Endothelial cell of umbilical vein (primary cell): Measurements from ENCODE around the gene COLGALT1. TPM values are rescaled to one million over a fixed set of nuclear protein-coding genes. Genes with fewer than 3 reads are reported as not detected.

Source experiments
- BruUV-seq: library from RNA; stranded (reverse); fragments of 400-500 nt; replicated peaks from 2 replicates; lab custom pipeline; 2021; lab: Mats Ljungman, UMichigan
- CTCF ChIA-PET: fragments of 300-600, 350-600 bp; sonication (Branson Sonifier 250); formaldehyde crosslinking; loops from one replicate; lab custom pipeline; 2021; ENCODE audit warnings: antibody characterized with exemption, inconsistent platforms; lab: Charles Lee
- POLR2A ChIA-PET: fragments of 300-600, 350-600 bp; sonication (Branson Sonifier 250); formaldehyde crosslinking; loops from one replicate; lab custom pipeline; 2021; ENCODE audit warnings: antibody characterized with exemption, inconsistent platforms; lab: Charles Lee
- DNase-seq: peaks from one replicate; pipeline ENCODE4 v3.0.0-alpha.2; 2011; ENCODE audit warnings: low read depth, low spot score
- FAIRE-seq: peaks from 2 replicates; lab custom pipeline; 2011; peaks lifted over from hg19 to GRCh38; lab: Jason Lieb, UNC
- H2AFZ ChIP-seq: 2 replicates; pipeline ENCODE4 v1.6.0; 2012; ENCODE audit warnings: low read depth, low read length, control low read depth, inconsistent platforms
- H3K27ac ChIP-seq: 2 replicates; pipeline ENCODE4 v1.5.1; 2011; ENCODE audit warnings: low read depth, mild to moderate bottlenecking, control low read depth, low read length, moderate library complexity; ENCODE audit not compliant: insufficient read depth
- H3K27me3 ChIP-seq, 2 experiments: 2 replicates each; pipeline versions ENCODE4 v1.6.0 to v1.6.1; 2011; ENCODE audit warnings: low read length in 2 of 2, mixed read lengths in 1 of 2; ENCODE audit not compliant: control insufficient read depth in 2 of 2, insufficient read depth in 2 of 2
- H3K36me3 ChIP-seq, 2 experiments: 2 replicates in 1 of 2; 3 replicates in 1 of 2; pipeline ENCODE4 v1.5.1; 2011; ENCODE audit warnings: low read length in 2 of 2, mild to moderate bottlenecking in 1 of 2, moderate library complexity in 1 of 2; ENCODE audit not compliant: control insufficient read depth in 2 of 2, insufficient read depth in 2 of 2; ENCODE audit errors: extremely low read depth in 1 of 2
- H3K4me1 ChIP-seq: 3 replicates; pipeline ENCODE4 v1.5.1; 2011; ENCODE audit warnings: mild to moderate bottlenecking, low read length; ENCODE audit not compliant: control insufficient read depth, insufficient read depth; ENCODE audit errors: extremely low read depth
- H3K4me2 ChIP-seq: 2 replicates; pipeline ENCODE4 v1.6.1; 2011; ENCODE audit warnings: low read length, control low read depth, mixed read lengths; ENCODE audit not compliant: insufficient read depth
- H3K4me3 ChIP-seq, 3 experiments: fragments of 200-600 bp in 1 of 3; sonication (generic), shearing (Covaris generic) in 1 of 3; replicated peaks in 1 of 3; 2 replicates each; pipeline ENCODE4 v1.5.1; 2011 to 2016; ENCODE audit warnings: control low read depth in 3 of 3, low read length in 3 of 3, mild to moderate bottlenecking in 2 of 3, inconsistent platforms in 1 of 3, low read depth in 1 of 3, moderate library complexity in 1 of 3; ENCODE audit not compliant: insufficient read depth in 1 of 3
- H3K79me2 ChIP-seq: 2 replicates; pipeline ENCODE4 v1.6.0; 2012; ENCODE audit warnings: low read length, inconsistent platforms; ENCODE audit not compliant: control insufficient read depth, insufficient read depth
- H3K9ac ChIP-seq: replicated peaks from 2 replicates; pipeline ENCODE3; 2011; ENCODE audit warnings: low read length, control low read depth; ENCODE audit not compliant: insufficient read depth; ENCODE audit errors: extremely low read depth
- H3K9me1 ChIP-seq: replicated peaks from 3 replicates; pipeline ENCODE4 v1.6.0; 2011; ENCODE audit warnings: mild to moderate bottlenecking, low read length; ENCODE audit not compliant: control insufficient read depth, insufficient read depth; ENCODE audit errors: extremely low read depth
- H3K9me3 ChIP-seq: replicated peaks from 2 replicates; pipeline ENCODE4 v1.5.1; 2012; ENCODE audit warnings: low read length, inconsistent platforms; ENCODE audit not compliant: control insufficient read depth, insufficient read depth
- H4K20me1 ChIP-seq: replicated peaks from 2 replicates; pipeline ENCODE3; 2011; ENCODE audit warnings: mild to moderate bottlenecking, low read length; ENCODE audit not compliant: control insufficient read depth, insufficient read depth; ENCODE audit errors: extremely low read depth
- EZH2 ChIP-seq: IDR thresholded peaks from 2 replicates; pipeline ENCODE4 v1.6.1; 2012; ENCODE audit warnings: borderline replicate concordance, low read depth, mild to moderate bottlenecking, moderate library complexity, low read length, inconsistent platforms; ENCODE audit not compliant: severe bottlenecking
- FOS ChIP-seq: IDR thresholded peaks from 2 replicates; pipeline ENCODE4 v1.6.1; 2011; ENCODE audit warnings: mild to moderate bottlenecking, low read length, moderate library complexity, borderline replicate concordance; ENCODE audit not compliant: insufficient read depth
- GATA2 ChIP-seq: IDR thresholded peaks from 2 replicates; pipeline ENCODE4 v1.7.0; 2011; ENCODE audit warnings: low read depth, mild to moderate bottlenecking, moderate library complexity, mixed read lengths, low read length; ENCODE audit not compliant: insufficient read length, insufficient read depth
- JUN ChIP-seq: IDR thresholded peaks from 2 replicates; pipeline ENCODE4 v1.6.1; 2011; ENCODE audit warnings: borderline replicate concordance, low read depth; ENCODE audit not compliant: insufficient read length, insufficient read depth
- MYC ChIP-seq: IDR thresholded peaks from one replicate; pipeline ENCODE4 v1.6.1; 2011; ENCODE audit warnings: mild to moderate bottlenecking, low read depth, low read length
- POLR2A ChIP-seq: IDR thresholded peaks from 2 replicates; pipeline ENCODE4 v1.6.1; 2012; ENCODE audit warnings: low read depth, mild to moderate bottlenecking, control low read depth, low read length
- POLR2AphosphoS5 ChIP-seq: IDR thresholded peaks from 2 replicates; pipeline ENCODE4 v1.6.1; 2012; ENCODE audit warnings: low read depth, mild to moderate bottlenecking, control low read depth, low read length, moderate library complexity; ENCODE audit not compliant: insufficient read depth
- dilution Hi-C: fragments of 300-500 bp; cut with MboI; formaldehyde crosslinking; loops from one replicate; pipeline ENCODE4 v1.15.0; 2019; ENCODE audit warnings: low sequenced_read_pairs; ENCODE audit not compliant: extremely low pct_ligation_motif_present
- intact Hi-C: fragments of 100-400 bp; cut with micrococcal nuclease; formaldehyde crosslinking; loops from one replicate; pipeline ENCODE4 v1.10.0; 2022
- polyA plus RNA-seq, 4 experiments: library from polyadenylated mRNA; depleted of rRNA in 3 of 4; stranded (reverse) in 3 of 4; unstranded in 1 of 4; fragments of >200 nt; gene quantifications; 2 replicates each; pipeline versions ENCODE4 v1.2.1 to v1.2.3, GENCODE V29; 2011 to 2012; ENCODE audit warnings: missing spikeins in 1 of 4
- total RNA-seq: library from RNA; stranded (reverse); gene quantifications from 2 replicates; pipeline ENCODE4 v1.2.3, GENCODE V29; 2021
- TF ChIP-seq, protein P1 (sequence below), 2 donors: IDR thresholded peaks; 1 replicate in 1 of 2; 2 replicates in 1 of 2; pipeline ENCODE4 v1.5.1; 2011; ENCODE audit warnings: low read length in 2 of 2, mild to moderate bottlenecking in 2 of 2, moderate library complexity in 2 of 2, control low read depth in 1 of 2, inconsistent platforms in 1 of 2, low read depth in 1 of 2; ENCODE audit not compliant: insufficient read depth in 1 of 2; ENCODE audit errors: extremely low read depth in 1 of 2
- TF ChIP-seq, protein P2 (sequence below): IDR thresholded peaks from 2 replicates; pipeline ENCODE4 v1.6.1; 2011; ENCODE audit not compliant: insufficient read depth, insufficient read length

The COLGALT1 gene
- total and polyA plus RNA-seq, 2 donors (not counting 3 experiments of a cell fraction or from before 2014, with no cell fraction given) = 263 to 355 TPM

DNA sequence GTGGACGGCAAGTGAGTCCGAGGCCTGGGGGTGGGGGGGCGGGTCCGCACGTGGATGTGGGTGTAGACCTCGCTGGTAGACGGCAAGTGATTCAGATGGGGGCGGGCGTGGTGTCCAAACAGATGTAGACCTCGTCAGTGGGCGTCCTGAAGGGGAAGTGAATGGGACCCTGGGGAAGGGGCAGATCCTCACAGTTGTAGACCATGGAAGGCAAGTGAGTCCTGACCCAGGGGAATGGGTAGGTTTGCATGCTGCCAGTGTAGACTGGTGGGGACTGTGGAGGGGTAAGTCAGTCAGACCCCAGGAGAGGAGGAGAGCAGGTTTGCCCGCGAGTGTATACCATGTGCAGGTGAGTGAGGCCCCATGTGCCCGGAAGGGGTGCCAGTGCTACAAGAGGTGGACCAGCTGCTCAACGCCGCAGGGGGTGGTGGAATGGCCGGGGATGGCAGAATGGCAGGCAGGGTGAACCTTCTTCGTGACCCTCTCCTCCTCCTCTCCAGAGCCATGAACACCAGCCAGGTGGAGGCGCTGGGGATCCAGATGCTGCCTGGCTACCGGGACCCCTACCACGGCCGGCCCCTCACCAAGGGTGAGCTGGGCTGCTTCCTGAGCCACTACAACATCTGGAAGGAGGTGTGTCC is 22.1 kb downstream of the COLGALT1 start:
- Histone ChIP-seq H3K27ac (no peak overlapping the region), H3K9me1 (no peaks in the 10 kb centered on the region), H3K4me1 (no peaks in the 10 kb centered on the region), H3K9ac (no peak overlapping the region), H3K79me2 (no peaks in the 10 kb centered on the region), H4K20me1 (no peaks in the 10 kb centered on the region), H3K4me2 (no peak overlapping the region), H3K4me3 (no peak overlapping the region), H3K27me3 (no peaks in the 10 kb centered on the region), H3K9me3 (no peaks in the 10 kb centered on the region), H3K36me3 (peaks cover 24 to 64% of the 10 kb centered on the region in 2 experiments), H2AFZ (no peak overlapping the region)
- BruUV-seq = no TSS peak
- intact Hi-C loops = no loop called here
- FAIRE-seq (no peak), DNase-seq (no peak)
- CTCF ChIA-PET = no interaction called here
- POLR2A ChIA-PET = no interaction called here
- dilution Hi-C loops = no loop called here
- no peak for TF ChIP-seq MYC
- TF ChIP-seq FOS = no peak
- no peak for TF ChIP-seq POLR2A
- TF ChIP-seq, protein P1, sequence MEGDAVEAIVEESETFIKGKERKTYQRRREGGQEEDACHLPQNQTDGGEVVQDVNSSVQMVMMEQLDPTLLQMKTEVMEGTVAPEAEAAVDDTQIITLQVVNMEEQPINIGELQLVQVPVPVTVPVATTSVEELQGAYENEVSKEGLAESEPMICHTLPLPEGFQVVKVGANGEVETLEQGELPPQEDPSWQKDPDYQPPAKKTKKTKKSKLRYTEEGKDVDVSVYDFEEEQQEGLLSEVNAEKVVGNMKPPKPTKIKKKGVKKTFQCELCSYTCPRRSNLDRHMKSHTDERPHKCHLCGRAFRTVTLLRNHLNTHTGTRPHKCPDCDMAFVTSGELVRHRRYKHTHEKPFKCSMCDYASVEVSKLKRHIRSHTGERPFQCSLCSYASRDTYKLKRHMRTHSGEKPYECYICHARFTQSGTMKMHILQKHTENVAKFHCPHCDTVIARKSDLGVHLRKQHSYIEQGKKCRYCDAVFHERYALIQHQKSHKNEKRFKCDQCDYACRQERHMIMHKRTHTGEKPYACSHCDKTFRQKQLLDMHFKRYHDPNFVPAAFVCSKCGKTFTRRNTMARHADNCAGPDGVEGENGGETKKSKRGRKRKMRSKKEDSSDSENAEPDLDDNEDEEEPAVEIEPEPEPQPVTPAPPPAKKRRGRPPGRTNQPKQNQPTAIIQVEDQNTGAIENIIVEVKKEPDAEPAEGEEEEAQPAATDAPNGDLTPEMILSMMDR (IDR thresholded peaks at IDR 0.05; ENCODE audit: extremely low read depth in 1 of 2, insufficient read depth in 1 of 2, low read depth in 1 of 2, low read length in 2 of 2) = no peak
- no peak for TF ChIP-seq EZH2
- TF ChIP-seq, protein P2, sequence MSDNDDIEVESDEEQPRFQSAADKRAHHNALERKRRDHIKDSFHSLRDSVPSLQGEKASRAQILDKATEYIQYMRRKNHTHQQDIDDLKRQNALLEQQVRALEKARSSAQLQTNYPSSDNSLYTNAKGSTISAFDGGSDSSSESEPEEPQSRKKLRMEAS = no peak
- TF ChIP-seq GATA2 = no peak
- no peak for TF ChIP-seq JUN
- no peak for TF ChIP-seq POLR2AphosphoS5
